H1 (cell line): ENCODE measurements around the gene IFNA7. TPM values are rescaled to one million over a fixed set of nuclear protein-coding genes. Genes with fewer than 3 reads are reported as not detected.
"Not testable (repeated sequence)": the region's sequence is repeated elsewhere in the genome, so short reads cannot be mapped to it uniquely, and the experiment has no call there.

Experiments
- CTCF ChIA-PET: fragments of 300-600 bp; sonication (Branson Sonifier 250); formaldehyde crosslinking; loops from one replicate; lab custom pipeline; 2021; ENCODE audit not compliant: partially characterized antibody; lab: Charles Lee
- POLR2A ChIA-PET: fragments of 300-600 bp; sonication (Branson Sonifier 250); formaldehyde crosslinking; loops from one replicate; lab custom pipeline; 2021; ENCODE audit warnings: inconsistent platforms; ENCODE audit not compliant: partially characterized antibody; lab: Charles Lee
- DNase-seq, 2 experiments: peaks; one replicate each; pipeline versions ENCODE4 v3.0.0 to v3.0.0-alpha.2; 2010 to 2022; ENCODE audit warnings: low spot score in 2 of 2, low read depth in 1 of 2, mixed read lengths in 1 of 2
- FAIRE-seq: peaks from 2 replicates; lab custom pipeline; 2011; peaks lifted over from hg19 to GRCh38; lab: Jason Lieb, UNC
- H2AFZ ChIP-seq: 2 replicates; pipeline ENCODE4 v1.8.1; 2012; ENCODE audit warnings: low read length, inconsistent platforms
- H2AK5ac ChIP-seq: 2 replicates; pipeline ENCODE4 v1.6.1; 2013; ENCODE audit warnings: low read depth, low read length
- H2BK120ac ChIP-seq: replicated peaks from 2 replicates; pipeline ENCODE3; 2013; ENCODE audit warnings: low read depth, low read length, inconsistent platforms
- H2BK12ac ChIP-seq: 2 replicates; pipeline ENCODE4 v1.6.1; 2013; ENCODE audit warnings: low read depth, low read length
- H2BK15ac ChIP-seq: 2 replicates; pipeline ENCODE4 v1.6.1; 2013; ENCODE audit warnings: low read length
- H2BK20ac ChIP-seq: 2 replicates; pipeline ENCODE4 v1.6.1; 2013; ENCODE audit warnings: low read length
- H2BK5ac ChIP-seq: 2 replicates; pipeline ENCODE4 v1.6.1; 2013; ENCODE audit warnings: low read depth, low read length
- H3K14ac ChIP-seq: 2 replicates; pipeline ENCODE4 v1.6.1; 2013; ENCODE audit warnings: inconsistent platforms; ENCODE audit not compliant: insufficient read length
- H3K18ac ChIP-seq: 2 replicates; pipeline ENCODE4 v1.6.1; 2013; ENCODE audit warnings: low read length; ENCODE audit errors: extremely low read depth
- H3K23ac ChIP-seq: 2 replicates; pipeline ENCODE4 v1.6.1; 2013; ENCODE audit warnings: inconsistent platforms; ENCODE audit not compliant: insufficient read length
- H3K23me2 ChIP-seq: 2 replicates; pipeline ENCODE4 v1.6.1; 2013; ENCODE audit warnings: low read depth, low read length
- H3K27ac ChIP-seq: 2 replicates; pipeline ENCODE4 v1.6.1; 2011; ENCODE audit warnings: low read depth, low read length, inconsistent platforms
- H3K27me3 ChIP-seq, 4 experiments: replicated peaks in 1 of 4; 1 replicate in 1 of 4; 2 replicates in 3 of 4; pipeline versions ENCODE4 v1.6.1 to v1.8.1; 2011 to 2013; ENCODE audit warnings: low read length in 3 of 4, mild to moderate bottlenecking in 3 of 4, inconsistent platforms in 2 of 4, mixed read lengths in 2 of 4, moderate library complexity in 1 of 4; ENCODE audit not compliant: control insufficient read depth in 3 of 4, insufficient read depth in 3 of 4; ENCODE audit errors: extremely low read depth in 1 of 4
- H3K36me3 ChIP-seq, 4 experiments: 2 replicates each; pipeline versions ENCODE4 v1.6.1 to v1.8.1; 2011 to 2013; ENCODE audit warnings: mild to moderate bottlenecking in 4 of 4, low read length in 3 of 4, moderate library complexity in 2 of 4, control low read depth in 1 of 4, inconsistent platforms in 1 of 4; ENCODE audit not compliant: insufficient read depth in 4 of 4, control insufficient read depth in 2 of 4
- H3K4ac ChIP-seq: replicated peaks from 2 replicates; pipeline ENCODE3; 2013; ENCODE audit warnings: low read length, low read depth, mixed read lengths, inconsistent platforms; ENCODE audit not compliant: insufficient read length
- H3K4me1 ChIP-seq, 4 experiments: replicated peaks in 1 of 4; 1 replicate in 1 of 4; 2 replicates in 3 of 4; pipeline versions ENCODE4 v1.6.1 to v1.8.1; 2011 to 2013; ENCODE audit warnings: low read length in 3 of 4, inconsistent platforms in 2 of 4, mixed read lengths in 1 of 4; ENCODE audit not compliant: insufficient read depth in 4 of 4, control insufficient read depth in 3 of 4
- H3K4me2 ChIP-seq, 2 experiments: 2 replicates each; pipeline versions ENCODE4 v1.6.1 to v1.8.1; 2011 to 2013; ENCODE audit warnings: low read depth in 2 of 2, low read length in 2 of 2, control low read depth in 1 of 2, inconsistent platforms in 1 of 2, mild to moderate bottlenecking in 1 of 2; ENCODE audit not compliant: insufficient read depth in 1 of 2
- H3K4me3 ChIP-seq, 4 experiments: fragments of 200-600, 300-600 bp in 1 of 4; sonication (generic), shearing (Covaris generic), sonication (Bioruptor Twin) in 1 of 4; 2 replicates each; pipeline versions ENCODE4 v1.5.1 to v1.8.1; 2011 to 2016; ENCODE audit warnings: low read length in 4 of 4, low read depth in 3 of 4, control low read depth in 2 of 4, inconsistent platforms in 2 of 4, mild to moderate bottlenecking in 2 of 4, mixed read lengths in 1 of 4, moderate library complexity in 1 of 4; ENCODE audit not compliant: insufficient read depth in 2 of 4; ENCODE audit errors: extremely low read depth in 1 of 4
- H3K56ac ChIP-seq: replicated peaks from 2 replicates; pipeline ENCODE3; 2013; ENCODE audit warnings: low read depth, mild to moderate bottlenecking, mixed read lengths, low read length, inconsistent platforms; ENCODE audit not compliant: insufficient read length
- H3K79me1 ChIP-seq: 2 replicates; pipeline ENCODE4 v1.6.1; 2013; ENCODE audit warnings: low read depth, low read length, control low read depth
- H3K79me2 ChIP-seq, 2 experiments: 2 replicates each; pipeline versions ENCODE4 v1.6.1 to v1.8.1; 2012 to 2013; ENCODE audit warnings: low read length in 2 of 2, mild to moderate bottlenecking in 2 of 2, inconsistent platforms in 1 of 2; ENCODE audit not compliant: insufficient read depth in 2 of 2, control insufficient read depth in 1 of 2
- H3K9ac ChIP-seq, 4 experiments: replicated peaks in 1 of 4; 1 replicate in 1 of 4; 2 replicates in 3 of 4; pipeline versions ENCODE4 v1.6.1 to v1.8.1; 2011 to 2013; ENCODE audit warnings: low read depth in 3 of 4, low read length in 3 of 4, control low read depth in 2 of 4, mild to moderate bottlenecking in 2 of 4, moderate library complexity in 2 of 4, inconsistent platforms in 1 of 4; ENCODE audit errors: extremely low read depth in 1 of 4
- H3K9me3 ChIP-seq, 2 experiments: 2 replicates each; pipeline versions ENCODE4 v1.6.1 to v1.8.1; 2012 to 2013; ENCODE audit warnings: mild to moderate bottlenecking in 2 of 2, moderate library complexity in 2 of 2, control low read depth in 1 of 2, inconsistent platforms in 1 of 2, low read depth in 1 of 2, low read length in 1 of 2, mixed read lengths in 1 of 2; ENCODE audit not compliant: insufficient read depth in 2 of 2
- H4K20me1 ChIP-seq, 2 experiments: replicated peaks in 1 of 2; 2 replicates each; pipeline versions ENCODE3 to v1.8.1; 2011 to 2013; ENCODE audit warnings: inconsistent platforms in 2 of 2, low read length in 2 of 2, mild to moderate bottlenecking in 1 of 2; ENCODE audit not compliant: insufficient read depth in 2 of 2, control insufficient read depth in 1 of 2
- H4K5ac ChIP-seq: 2 replicates; pipeline ENCODE4 v1.6.1; 2013; ENCODE audit warnings: low read length, low read depth, mixed read lengths, inconsistent platforms; ENCODE audit not compliant: insufficient read length
- H4K8ac ChIP-seq: 2 replicates; pipeline ENCODE4 v1.8.0; 2013; ENCODE audit warnings: mild to moderate bottlenecking, moderate library complexity, low read length, inconsistent platforms; ENCODE audit not compliant: insufficient read depth; ENCODE audit errors: extremely low read depth
- H4K91ac ChIP-seq: replicated peaks from 2 replicates; pipeline ENCODE3; 2013; ENCODE audit warnings: low read length, mixed read lengths, inconsistent platforms; ENCODE audit not compliant: insufficient read length
- CTCF ChIP-seq, 3 experiments: IDR thresholded peaks; 1 replicate in 2 of 3; 2 replicates in 1 of 3; pipeline versions ENCODE4 v1.5.1 to v1.6.1; 2011; ENCODE audit warnings: low read length in 3 of 3, mild to moderate bottlenecking in 3 of 3, inconsistent platforms in 2 of 3, low read depth in 1 of 3, moderate library complexity in 1 of 3; ENCODE audit not compliant: insufficient read depth in 1 of 3; ENCODE audit errors: control extremely low read depth in 1 of 3
- RAD21 ChIP-seq, 2 experiments: IDR thresholded peaks in 1 of 2; conservative IDR thresholded peaks in 1 of 2; 2 replicates each; pipeline ENCODE4 v1.6.1; 2011; ENCODE audit warnings: low read depth in 2 of 2, low read length in 2 of 2, improper control_type of control experiment in 1 of 2, inconsistent platforms in 1 of 2, mild to moderate bottlenecking in 1 of 2, moderate library complexity in 1 of 2
- WGBS, 2 experiments: shearing (Covaris generic) in 1 of 2; methylation state at CpG; one replicate each; pipeline versions ENCODE4 v1.1.6 to v1.1.7; 2013 to 2015; ENCODE audit warnings: low lambda C conversion rate in 2 of 2, mixed read lengths in 2 of 2, inconsistent platforms in 1 of 2, low coverage in 1 of 2, missing lambda C conversion rate in 1 of 2; ENCODE audit not compliant: insufficient replicate concordance in 2 of 2, insufficient coverage in 1 of 2, insufficient read length in 1 of 2; ENCODE audit errors: extremely low coverage in 1 of 2, missing lambda C conversion rate in 1 of 2; 5-methylcytosine and 5-hydroxymethylcytosine counted together
- polyA plus RNA-seq, 7 experiments: library from polyadenylated mRNA; depleted of rRNA in 3 of 7; stranded (reverse) in 5 of 7; unstranded in 2 of 7; fragments of >200 nt in 5 of 7; fragments of 200-250 nt in 2 of 7; gene quantifications; 1 replicate in 5 of 7; 2 replicates in 1 of 7; 4 replicates in 1 of 7; pipeline versions ENCODE4 v1.2.1 to v1.2.3, GENCODE V29; 2011 to 2013; ENCODE audit warnings: missing spikeins in 2 of 7, mixed read lengths in 2 of 7
- total RNA-seq: library from RNA; stranded (reverse); fragmentation: NEBNext Ultra II Directional; extraction: Animal tissue kit (Norgen Biotek cat#: 25700); gene quantifications from 2 replicates; pipeline ENCODE4 v1.2.1, GENCODE V29; 2021

IFNA7 gene
- total and polyA plus RNA-seq, 2 of the 8 experiments (the other 6 are each of a cell fraction or from before 2014, with no cell fraction given), result not detected

- WGBS, 2 experiments, result 42% methylated on average over 4 of the region's 5 CpGs; no CpG with 5 or more reads in 1 of the 2 experiments
Observed at GRCh38 chr9:21213411-21214326, 11.7 kb upstream of the IFNA7 start.

More at GRCh38 chr9:21213411-21214326, 11.7 kb upstream of the IFNA7 start:
- H3K9me3 ChIP-seq, H3K23ac ChIP-seq, H3K4ac ChIP-seq, H2AK5ac ChIP-seq, H3K79me2 ChIP-seq, DNase-seq, H3K18ac ChIP-seq, H3K9ac ChIP-seq, H3K36me3 ChIP-seq, H4K91ac ChIP-seq, H3K23me2 ChIP-seq, H2AFZ ChIP-seq, H3K4me2 ChIP-seq, H3K14ac ChIP-seq, H3K4me1 ChIP-seq, H2BK12ac ChIP-seq, H3K27me3 ChIP-seq, H2BK20ac ChIP-seq, H3K79me1 ChIP-seq, H4K8ac ChIP-seq, FAIRE-seq, H3K27ac ChIP-seq, H2BK15ac ChIP-seq, H3K4me3 ChIP-seq, H4K5ac ChIP-seq, H3K56ac ChIP-seq, H2BK120ac ChIP-seq, H2BK5ac ChIP-seq, H4K20me1 ChIP-seq, POLR2A ChIA-PET: not testable (repeated sequence)
- CTCF ChIA-PET, result interaction anchor here (0.6 to 3.5 kb wide), 16 partner anchors 12 to 1281 kb away, joined by 3 to 19 read pairs (median 4); partner anchors contain the start of gene IFNA7
- TF ChIP-seq RAD21 (IDR thresholded peaks at IDR 0.05 in 1 of 2, conservative IDR thresholded peaks at IDR 0.05 in 1 of 2; ENCODE audit: low read depth in 2 of 2, low read length in 2 of 2) (peak; percentile 59 to 70), CTCF (IDR thresholded peaks at IDR 0.05; ENCODE audit: control extremely low read depth in 1 of 3, insufficient read depth in 1 of 3, low read depth in 1 of 3, low read length in 3 of 3) (peak; percentile 24 to 58 (median 46))
